ENCODE data around the gene ATG2B. TPM values are rescaled to one million over a fixed set of nuclear protein-coding genes. Genes with fewer than 3 reads are reported as not detected.

Gene ATG2B
- total RNA-seq, 1 experiment from 2014 or later: 11.6 TPM

DNA sequence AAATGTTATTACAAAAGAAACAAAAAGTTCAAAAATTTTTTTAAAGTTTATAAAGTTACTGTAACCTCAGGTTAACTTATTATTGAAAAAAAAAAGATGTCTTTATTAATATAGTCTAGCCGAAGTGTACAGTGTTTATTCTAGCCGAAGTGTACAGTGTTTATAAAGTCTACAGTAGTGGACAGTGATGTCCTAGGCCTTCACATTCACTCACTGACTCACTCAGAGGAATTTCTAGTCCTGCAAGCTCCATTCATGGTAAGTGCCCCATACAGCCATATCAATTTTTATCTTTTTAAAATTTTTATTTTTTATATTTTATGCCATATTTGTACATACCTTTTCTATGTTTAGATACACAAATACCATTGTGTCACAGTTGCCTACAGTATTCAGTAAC, 10.4 kb downstream of the ATG2B start:
- TF ChIP-seq, protein P1, sequence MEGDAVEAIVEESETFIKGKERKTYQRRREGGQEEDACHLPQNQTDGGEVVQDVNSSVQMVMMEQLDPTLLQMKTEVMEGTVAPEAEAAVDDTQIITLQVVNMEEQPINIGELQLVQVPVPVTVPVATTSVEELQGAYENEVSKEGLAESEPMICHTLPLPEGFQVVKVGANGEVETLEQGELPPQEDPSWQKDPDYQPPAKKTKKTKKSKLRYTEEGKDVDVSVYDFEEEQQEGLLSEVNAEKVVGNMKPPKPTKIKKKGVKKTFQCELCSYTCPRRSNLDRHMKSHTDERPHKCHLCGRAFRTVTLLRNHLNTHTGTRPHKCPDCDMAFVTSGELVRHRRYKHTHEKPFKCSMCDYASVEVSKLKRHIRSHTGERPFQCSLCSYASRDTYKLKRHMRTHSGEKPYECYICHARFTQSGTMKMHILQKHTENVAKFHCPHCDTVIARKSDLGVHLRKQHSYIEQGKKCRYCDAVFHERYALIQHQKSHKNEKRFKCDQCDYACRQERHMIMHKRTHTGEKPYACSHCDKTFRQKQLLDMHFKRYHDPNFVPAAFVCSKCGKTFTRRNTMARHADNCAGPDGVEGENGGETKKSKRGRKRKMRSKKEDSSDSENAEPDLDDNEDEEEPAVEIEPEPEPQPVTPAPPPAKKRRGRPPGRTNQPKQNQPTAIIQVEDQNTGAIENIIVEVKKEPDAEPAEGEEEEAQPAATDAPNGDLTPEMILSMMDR (conservative IDR thresholded peaks at IDR 0.05; ENCODE audit: low read depth, low read length): no peak
- TF ChIP-seq EZH2 (IDR thresholded peaks at IDR 0.05; ENCODE audit: low read length, unreplicated experiment): no peak
- TF ChIP-seq EZH2phosphoT487 (IDR thresholded peaks at IDR 0.05; ENCODE audit: borderline replicate concordance, low read length): no peak

DNA sequence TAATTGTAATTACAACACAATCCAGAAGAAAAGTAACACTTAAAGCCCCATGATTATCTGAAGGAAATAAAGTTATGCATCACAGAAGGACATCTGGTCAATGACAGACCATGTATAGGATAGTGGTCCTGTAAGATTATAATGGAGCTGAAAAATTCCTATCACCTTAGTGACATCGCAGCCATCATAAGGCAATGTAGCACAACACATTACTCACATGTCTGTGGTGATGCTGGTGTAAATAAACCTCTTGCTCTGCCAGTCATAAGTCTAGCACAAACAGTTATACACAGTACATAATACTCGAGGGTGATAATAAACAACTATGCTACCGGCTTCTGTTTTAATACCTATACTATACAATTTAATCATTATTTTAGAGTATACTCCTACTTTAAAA, 11.2 kb downstream of the ATG2B start:
- no peaks in the 10 kb centered on the region; the same call in 1 of the 2 replicates for H3K79me2 ChIP-seq (ENCODE audit: low read length)

More for the DNA sequence above, 10.4 kb downstream of the ATG2B start:
- Histone ChIP-seq H3K4me2 (ENCODE audit: low read length) (no peak overlapping the region), H2AFZ (ENCODE audit: low read length) (no peak overlapping the region), H3F3A (ENCODE audit: low read length, unreplicated experiment) (no peaks in the 10 kb centered on the region), H3K9me3 (ENCODE audit: low read length) (no peaks in the 10 kb centered on the region), H3K36me3 (ENCODE audit: low read depth, low read length) (no peaks in the 10 kb centered on the region), H4K20me1 (ENCODE audit: low read length) (no peaks in the 10 kb centered on the region), H3K79me2 (ENCODE audit: low read length) (peaks cover 3% of the 10 kb centered on the region; the same call in 1 of the 2 replicates), H3K27me3 (ENCODE audit: low read length) (no peaks in the 10 kb centered on the region), H3K9ac (ENCODE audit: low read length) (no peak overlapping the region), H3K9me2 (replicated peaks; ENCODE audit: low read length) (no peaks in the 10 kb centered on the region), H3K27ac (ENCODE audit: low read length) (no peak overlapping the region), H3K4me3 (ENCODE audit: low read length) (no peak overlapping the region), H3K4me1 (ENCODE audit: insufficient read depth, low read length) (no peaks in the 10 kb centered on the region)
- ChIA-PET CTCF (no interaction called here), POLR2A (ENCODE audit: unreplicated experiment) (no interaction called here)
- no peak for ATAC-seq
- no peak for DNase-seq
- BruUV-seq (replicated peaks): no TSS peak
- intact Hi-C loops (cut with micrococcal nuclease): no loop called here

More for the DNA sequence above, 11.2 kb downstream of the ATG2B start:
- ChIA-PET CTCF (no interaction called here), POLR2A (ENCODE audit: unreplicated experiment) (no interaction called here)
- Histone ChIP-seq H3K4me1 (ENCODE audit: insufficient read depth, low read length) (no peaks in the 10 kb centered on the region), H3F3A (ENCODE audit: low read length, unreplicated experiment) (no peaks in the 10 kb centered on the region), H3K36me3 (ENCODE audit: low read depth, low read length) (no peaks in the 10 kb centered on the region), H2AFZ (ENCODE audit: low read length) (no peak overlapping the region), H3K9ac (ENCODE audit: low read length) (no peak overlapping the region), H3K27me3 (ENCODE audit: low read length) (no peaks in the 10 kb centered on the region), H4K20me1 (ENCODE audit: low read length) (no peaks in the 10 kb centered on the region), H3K27ac (ENCODE audit: low read length) (no peak overlapping the region), H3K4me3 (ENCODE audit: low read length) (no peak overlapping the region), H3K9me2 (replicated peaks; ENCODE audit: low read length) (no peaks in the 10 kb centered on the region), H3K4me2 (ENCODE audit: low read length) (no peak overlapping the region), H3K9me3 (ENCODE audit: low read length) (no peaks in the 10 kb centered on the region)
- ATAC-seq: no peak
- BruUV-seq (replicated peaks): no TSS peak
- DNase-seq: no peak
- intact Hi-C loops (cut with micrococcal nuclease): no loop called here
- no peak for TF ChIP-seq EZH2 (IDR thresholded peaks at IDR 0.05; ENCODE audit: low read length, unreplicated experiment)
- TF ChIP-seq EZH2phosphoT487 (IDR thresholded peaks at IDR 0.05; ENCODE audit: borderline replicate concordance, low read length): no peak
- TF ChIP-seq, protein P1 (conservative IDR thresholded peaks at IDR 0.05; ENCODE audit: low read depth, low read length): no peak
